Endothelial cell of hepatic sinusoid (primary cell): ENCODE results near the gene ZGRF1.
"Not testable (repeated sequence)": the region's sequence is repeated elsewhere in the genome, so short reads cannot be mapped to it uniquely, and the experiment has no call there.

ENCODE experiments used
- in situ Hi-C: cut with HindIII; loops from 2 replicates; pipeline ENCODE4 v1.10.0; 2017; ENCODE audit warnings: low sequenced_read_pairs

The ZGRF1 gene

GRCh38 chr4:112644595-112645535, 8.2 kb upstream of the ZGRF1 start:
- in situ Hi-C loops = not testable (repeated sequence)

GRCh38 chr4:112642526-112642925, 5.8 kb upstream of the ZGRF1 start:
- in situ Hi-C loops = no loop called here

- in situ Hi-C loops = no loop called here
Observed at GRCh38 chr4:112637552-112637866, 800 bp upstream of the ZGRF1 start.

- in situ Hi-C loops = no loop called here
Observed at GRCh38 chr4:112633477-112634235, 3.1 kb downstream of the ZGRF1 start.

GRCh38 chr4:112626228-112626627, 10.5 kb downstream of the ZGRF1 start:
- in situ Hi-C loops = no loop called here

- in situ Hi-C loops = no loop called here
Observed at GRCh38 chr4:112616984-112617383, 19.7 kb downstream of the ZGRF1 start.

GRCh38 chr4:112612814-112613213, 23.9 kb downstream of the ZGRF1 start:
- in situ Hi-C loops = not testable (repeated sequence)

GRCh38 chr4:112604589-112604988, 32.1 kb downstream of the ZGRF1 start:
- in situ Hi-C loops = no loop called here

- in situ Hi-C loops = no loop called here
Observed at GRCh38 chr4:112594993-112595392, 41.7 kb downstream of the ZGRF1 start.

GRCh38 chr4:112593438-112594133, 43.1 kb downstream of the ZGRF1 start:
- in situ Hi-C loops = no loop called here

GRCh38 chr4:112592717-112593116, 44.0 kb downstream of the ZGRF1 start:
- in situ Hi-C loops = no loop called here

GRCh38 chr4:112591593-112591992, 45.1 kb downstream of the ZGRF1 start:
- in situ Hi-C loops = no loop called here

- in situ Hi-C loops = no loop called here
Observed at GRCh38 chr4:112589206-112589605, 47.5 kb downstream of the ZGRF1 start.

GRCh38 chr4:112585977-112586736, 50.6 kb downstream of the ZGRF1 start:
- in situ Hi-C loops = no loop called here

- in situ Hi-C loops = no loop called here
Observed at GRCh38 chr4:112567536-112567935, 69.2 kb downstream of the ZGRF1 start.

GRCh38 chr4:112564706-112565270, 71.9 kb downstream of the ZGRF1 start:
- in situ Hi-C loops = no loop called here

- in situ Hi-C loops = no loop called here
Observed at GRCh38 chr4:112563431-112564200, 73.1 kb downstream of the ZGRF1 start.

- in situ Hi-C loops = no loop called here
Observed at GRCh38 chr4:112562254-112562879, 74.3 kb downstream of the ZGRF1 start.

- in situ Hi-C loops = no loop called here
Observed at GRCh38 chr4:112560084-112560483, 76.6 kb downstream of the ZGRF1 start.
